ENCODE data around the gene CLASP2. TPM values are rescaled to one million over a fixed set of nuclear protein-coding genes. Genes with fewer than 3 reads are reported as not detected.

CLASP2 gene
- polyA plus RNA-seq, 1 experiment: 27.4 TPM

- no peak for TF ChIP-seq CTCF (IDR thresholded peaks at IDR 0.05; ENCODE audit: low read depth, low read length)
Measured at GRCh38 chr3:33663042-33663441, 55.0 kb downstream of the CLASP2 start.

GRCh38 chr3:33659856-33660434, 58.1 kb downstream of the CLASP2 start:
- H3K27me3 ChIP-seq (ENCODE audit: control insufficient read depth, insufficient read depth, low read length): no peaks in the 10 kb centered on the region
- TF ChIP-seq CTCF (IDR thresholded peaks at IDR 0.05; ENCODE audit: low read depth, low read length): no peak
- ChIA-PET POLR2A (interaction anchor here (1.6 kb wide), 1 partner anchor 139 kb away, joined by 6 read pairs; the partner anchor contains the start of gene PDCD6IP), CTCF (interaction anchor here (0.9 to 1.7 kb wide), 5 partner anchors 23 to 127 kb away, joined by 3 to 9 read pairs (median 6); no protein-coding TSS in a partner anchor)
- peak overlapping the region; percentile 54 for H3K4me3 ChIP-seq (ENCODE audit: low read depth, low read length)
- no peaks in the 10 kb centered on the region for H3K9me3 ChIP-seq (ENCODE audit: control insufficient read depth, insufficient read depth, low read length)
- DNase-seq (ENCODE audit: low read depth, low spot score): no peak
- peak overlapping the region; percentile 71 for H3K27ac ChIP-seq (ENCODE audit: low read depth, low read length)

More at GRCh38 chr3:33663042-33663441, 55.0 kb downstream of the CLASP2 start:
- Histone ChIP-seq H3K4me3 (ENCODE audit: low read depth, low read length) (no peak overlapping the region), H3K9me3 (ENCODE audit: control insufficient read depth, insufficient read depth, low read length) (no peaks in the 10 kb centered on the region), H3K27ac (ENCODE audit: low read depth, low read length) (no peak overlapping the region), H3K27me3 (ENCODE audit: control insufficient read depth, insufficient read depth, low read length) (no peaks in the 10 kb centered on the region)
- POLR2A ChIA-PET: no interaction called here
- CTCF ChIA-PET: interaction anchor here (0.8 kb wide), 1 partner anchor 53 kb away, joined by 3 read pairs; no protein-coding TSS in a partner anchor
- DNase-seq (ENCODE audit: low read depth, low spot score): no peak

GRCh38 chr3:33658991-33659848, 58.8 kb downstream of the CLASP2 start:
- Histone ChIP-seq H3K27me3 (ENCODE audit: control insufficient read depth, insufficient read depth, low read length) (no peaks in the 10 kb centered on the region), H3K27ac (ENCODE audit: low read depth, low read length) (peak overlapping the region; percentile 71), H3K4me3 (ENCODE audit: low read depth, low read length) (peak overlapping the region; percentile 54), H3K9me3 (ENCODE audit: control insufficient read depth, insufficient read depth, low read length) (no peaks in the 10 kb centered on the region)
- ChIA-PET POLR2A (interaction anchor here (1.1 to 1.6 kb wide), 2 partner anchors 140 to 219 kb away, joined by 3 to 6 read pairs; partner anchors contain the start of genes PDCD6IP and UBP1), CTCF (interaction anchor here (0.6 to 1.7 kb wide), 8 partner anchors 23 to 128 kb away, joined by 3 to 9 read pairs (median 4); no protein-coding TSS in a partner anchor)
- no peak for TF ChIP-seq CTCF (IDR thresholded peaks at IDR 0.05; ENCODE audit: low read depth, low read length)
- DNase-seq (ENCODE audit: low read depth, low spot score): peak; percentile 57

- H3K27me3 ChIP-seq (ENCODE audit: control insufficient read depth, insufficient read depth, low read length): no peaks in the 10 kb centered on the region
- H3K4me3 ChIP-seq (ENCODE audit: low read depth, low read length): peak overlapping the region; percentile 54
- POLR2A ChIA-PET: interaction anchor here (1.1 to 1.6 kb wide), 2 partner anchors 140 to 218 kb away, joined by 3 to 6 read pairs; partner anchors contain the start of genes PDCD6IP and UBP1
- H3K9me3 ChIP-seq (ENCODE audit: control insufficient read depth, insufficient read depth, low read length): no peaks in the 10 kb centered on the region
- TF ChIP-seq CTCF (IDR thresholded peaks at IDR 0.05; ENCODE audit: low read depth, low read length): no peak
- no peak overlapping the region for H3K27ac ChIP-seq (ENCODE audit: low read depth, low read length)
- CTCF ChIA-PET: interaction anchor here (0.6 to 1.5 kb wide), 4 partner anchors 57 to 129 kb away, joined by 3 to 9 read pairs (median 4); no protein-coding TSS in a partner anchor
- DNase-seq (ENCODE audit: low read depth, low spot score): no peak
Measured at GRCh38 chr3:33658621-33658990, 59.4 kb downstream of the CLASP2 start.
